ENCODE measurements around the gene FAM111A.
A peak's percentile ranks its signal among the peaks of the same experiment; 100 is the strongest.

FAM111A gene

DNA sequence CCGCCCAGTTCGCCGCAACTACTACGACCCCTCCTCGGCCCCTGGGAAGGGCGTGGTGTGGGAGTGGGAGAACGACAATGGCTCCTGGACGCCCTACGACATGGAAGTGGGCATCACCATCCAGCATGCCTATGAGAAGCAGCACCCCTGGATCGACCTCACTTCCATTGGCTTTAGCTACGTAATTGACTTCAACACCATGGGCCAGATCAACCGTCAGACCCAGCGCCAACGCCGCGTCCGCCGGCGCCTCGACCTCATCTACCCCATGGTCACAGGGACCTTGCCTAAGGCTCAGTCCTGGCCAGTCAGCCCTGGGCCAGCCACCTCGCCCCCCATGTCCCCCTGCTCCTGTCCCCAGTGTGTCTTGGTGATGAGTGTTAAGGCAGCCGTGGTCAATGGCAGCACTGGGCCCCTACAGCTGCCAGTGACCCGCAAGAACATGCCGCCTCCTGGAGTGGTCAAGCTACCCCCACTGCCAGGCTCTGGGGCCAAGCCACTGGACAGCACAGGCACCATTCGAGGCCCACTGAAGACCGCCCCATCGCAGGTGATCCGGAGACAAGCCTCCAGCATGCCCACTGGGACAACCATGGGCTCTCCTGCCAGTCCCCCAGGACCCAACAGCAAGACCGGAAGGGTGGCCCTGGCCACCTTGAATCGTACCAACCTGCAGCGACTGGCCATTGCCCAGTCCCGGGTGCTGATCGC is 39.2 kb downstream of the FAM111A start:
- no peak for DNase-seq

DNA sequence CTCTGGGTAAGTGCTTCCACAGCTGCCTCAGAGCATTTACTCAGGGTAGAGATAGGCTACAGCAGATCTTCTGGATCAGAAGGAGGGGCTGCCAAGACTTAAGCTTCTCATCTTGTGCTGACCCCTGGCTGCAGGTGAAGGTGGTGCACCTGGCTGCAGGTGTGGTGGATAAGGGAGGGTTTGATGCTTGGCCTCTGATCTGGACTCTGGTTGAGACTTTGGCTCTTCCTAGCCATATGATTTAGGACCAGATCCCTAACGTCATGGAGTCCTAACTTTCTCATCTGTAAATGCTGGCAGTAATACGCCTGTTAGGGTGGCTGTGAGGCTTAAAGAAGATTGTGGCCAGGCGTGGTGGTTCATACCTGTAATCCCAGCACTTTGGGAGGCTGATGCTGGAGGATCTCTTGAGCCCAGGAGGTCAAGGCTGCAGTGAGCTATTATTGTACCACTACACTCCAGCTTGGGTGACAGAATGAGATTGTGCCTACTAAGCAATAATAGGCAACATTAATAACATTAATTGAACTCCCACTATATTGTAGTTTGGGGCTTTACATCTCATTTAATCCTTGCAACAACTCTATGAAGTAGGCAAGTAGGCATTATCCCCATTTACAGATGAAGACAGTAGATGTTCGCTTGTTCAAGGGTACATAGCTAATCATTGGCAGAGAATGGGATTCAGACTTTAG is 39.9 kb downstream of the FAM111A start:
- DNase-seq, result no peak

- no peak for DNase-seq
These were observed 41.1 kb downstream of the FAM111A start for GRCh38 chr11:59183771-59184170.

DNA sequence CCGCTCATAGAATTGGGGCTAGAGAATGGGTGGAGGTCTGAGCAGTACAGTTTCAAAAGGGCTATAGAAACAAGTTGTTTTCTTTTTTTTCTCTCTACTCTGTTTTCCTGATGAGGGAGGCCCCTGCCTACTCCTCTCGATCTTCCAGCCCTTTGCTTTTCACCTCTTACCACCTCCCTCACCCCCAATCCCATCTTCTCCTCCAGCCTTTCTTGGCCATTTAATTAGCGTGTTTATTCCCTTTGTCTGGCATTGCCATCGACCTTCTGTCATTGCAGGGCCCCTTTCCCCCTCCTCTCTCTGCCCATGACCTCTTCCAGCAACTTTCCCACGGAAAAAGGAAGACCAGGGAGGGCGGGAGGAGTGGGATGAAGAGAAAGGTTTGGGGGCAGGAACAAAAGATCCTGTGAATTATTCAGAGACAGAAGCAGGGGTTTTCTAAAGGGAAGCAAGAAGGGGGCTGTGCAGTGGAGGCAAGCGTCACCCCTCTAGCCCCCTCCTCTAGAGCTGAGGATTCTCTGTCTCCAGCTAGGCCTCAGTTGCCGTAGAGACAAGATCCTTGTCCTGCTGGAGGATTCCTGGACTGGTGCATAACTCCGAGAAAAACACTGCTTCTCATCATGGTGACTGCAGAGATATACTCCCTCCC is 42.2 kb downstream of the FAM111A start:
- no peak for DNase-seq

DNA sequence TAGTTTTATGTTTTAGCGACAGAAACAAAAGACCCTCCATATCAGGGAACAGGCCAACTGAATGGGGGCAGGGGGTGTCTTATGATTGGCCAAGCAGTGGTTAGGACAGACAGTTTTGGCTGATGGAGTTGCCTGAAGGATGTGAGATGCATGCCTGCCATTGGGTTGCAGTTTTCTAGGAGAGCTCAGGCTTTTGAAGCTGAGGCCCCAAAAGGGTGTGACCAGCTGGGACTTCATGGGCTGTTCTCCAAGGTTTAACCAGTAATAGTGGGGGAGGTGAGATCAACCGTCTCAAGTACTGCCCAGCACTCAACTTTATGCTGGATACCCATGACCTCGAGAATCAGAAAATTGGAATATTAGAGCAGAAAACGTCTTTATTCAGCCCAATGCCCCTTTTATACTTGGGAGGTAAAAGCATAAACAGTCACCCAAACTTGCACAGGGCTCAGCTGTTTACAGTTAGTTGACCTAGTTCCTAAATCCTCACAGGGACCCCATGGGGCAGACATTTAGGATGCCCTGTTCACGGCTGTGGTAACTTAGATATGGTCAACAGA is 42.8 kb downstream of the FAM111A start:
- no peak for DNase-seq

DNA sequence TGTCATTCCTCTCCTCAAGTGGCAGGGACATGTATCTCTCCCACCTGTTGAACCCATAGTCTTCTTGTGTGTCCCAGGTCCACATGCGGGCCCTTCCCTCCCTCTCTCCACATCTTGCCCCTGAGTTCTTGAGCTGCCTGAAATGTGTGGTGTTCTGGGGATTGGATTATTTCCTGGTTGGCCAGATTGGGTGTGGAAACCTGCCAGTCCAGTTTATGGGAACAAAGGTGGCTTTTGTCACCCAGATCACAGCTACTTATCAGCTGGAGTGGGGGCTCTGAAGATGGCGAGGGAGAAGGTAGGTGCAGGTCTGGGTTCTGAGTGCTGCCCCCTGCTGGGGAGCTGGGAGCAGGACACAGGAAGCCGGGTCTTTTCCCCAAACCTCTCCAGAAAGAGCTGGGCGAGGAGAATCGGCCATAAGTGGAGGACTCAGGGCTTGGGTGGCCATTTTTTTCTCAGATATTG is 43.5 kb downstream of the FAM111A start:
- peak; percentile 60 for DNase-seq

DNA sequence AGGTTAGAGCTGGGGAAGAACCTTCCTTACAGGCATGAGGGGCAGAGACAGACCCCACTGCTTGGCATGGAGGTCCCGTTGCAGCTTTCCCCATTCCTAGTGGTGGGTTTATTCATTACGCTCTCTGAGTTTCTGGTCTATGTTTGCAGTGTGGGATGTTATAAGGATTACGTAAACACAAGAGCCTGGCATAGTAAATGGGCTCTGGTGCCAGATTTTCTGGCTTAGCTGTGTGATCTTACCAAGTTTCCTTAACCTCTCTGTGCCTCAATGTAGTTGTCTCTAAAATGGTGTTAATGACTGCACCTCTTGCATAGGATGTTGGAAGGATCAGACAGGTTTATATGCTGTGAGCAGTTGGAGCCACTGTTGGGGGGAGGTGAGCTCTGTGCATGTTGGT is 44.4 kb downstream of the FAM111A start:
- DNase-seq, result no peak

DNA sequence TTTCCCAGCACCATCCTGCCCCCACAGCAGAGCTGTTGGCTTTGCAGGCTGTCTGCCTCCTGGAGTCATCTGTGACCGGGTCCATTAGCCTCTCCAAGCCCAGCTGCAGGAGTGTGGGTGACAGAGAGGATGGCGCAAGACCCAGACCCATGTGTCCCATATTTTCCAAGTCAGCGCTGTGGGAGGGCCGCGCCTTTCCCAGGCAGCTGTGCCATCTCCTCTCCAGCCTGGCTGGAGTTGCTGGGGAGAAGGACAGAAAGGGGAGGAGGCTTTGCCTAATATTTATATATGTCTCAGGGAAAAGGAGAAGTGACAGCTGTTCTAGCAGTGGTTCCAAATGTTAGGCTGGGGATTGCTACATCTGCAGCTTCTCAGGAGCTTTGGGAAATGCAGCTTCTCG is 44.9 kb downstream of the FAM111A start:
- DNase-seq, result no peak

DNA sequence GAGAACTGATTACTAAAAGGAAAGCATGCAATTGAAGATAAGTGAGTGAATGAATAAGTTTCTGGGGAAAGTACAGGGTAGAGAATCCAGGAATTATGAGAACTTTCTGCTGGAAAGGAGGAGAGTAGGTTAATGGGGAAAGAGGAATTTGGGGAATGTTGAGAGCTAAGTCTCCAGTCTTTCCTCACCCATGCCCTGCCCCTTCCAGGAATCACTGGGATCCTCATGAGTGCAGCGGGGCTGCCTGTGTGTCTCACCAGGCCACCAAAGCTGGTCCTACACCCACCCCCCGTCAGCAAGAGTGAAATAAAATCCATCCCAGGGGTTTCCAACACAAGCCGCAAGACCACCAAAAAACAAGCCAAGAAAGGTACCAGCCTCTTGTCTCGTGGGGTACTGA is 46.3 kb downstream of the FAM111A start:
- no peak for DNase-seq

DNA sequence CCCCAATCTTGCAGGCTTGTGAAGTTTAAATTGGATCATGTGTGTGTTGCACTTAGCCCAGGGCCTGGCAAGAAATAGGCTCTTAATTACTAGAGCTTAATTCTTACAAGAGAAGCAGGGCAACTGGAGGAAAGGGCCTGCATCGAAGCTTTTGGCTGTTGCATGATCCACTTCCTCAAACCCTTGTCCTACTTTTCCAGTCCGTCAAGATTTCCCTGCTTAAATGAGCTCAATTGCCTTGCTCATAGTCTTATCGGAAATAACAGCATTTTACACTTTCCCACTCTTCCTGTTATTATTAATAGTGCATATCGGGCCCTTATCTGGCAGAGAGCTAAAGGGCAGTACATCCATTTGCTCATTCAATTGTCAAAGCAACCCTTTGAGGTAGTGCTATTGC is 47.3 kb downstream of the FAM111A start:
- DNase-seq, result no peak

DNA sequence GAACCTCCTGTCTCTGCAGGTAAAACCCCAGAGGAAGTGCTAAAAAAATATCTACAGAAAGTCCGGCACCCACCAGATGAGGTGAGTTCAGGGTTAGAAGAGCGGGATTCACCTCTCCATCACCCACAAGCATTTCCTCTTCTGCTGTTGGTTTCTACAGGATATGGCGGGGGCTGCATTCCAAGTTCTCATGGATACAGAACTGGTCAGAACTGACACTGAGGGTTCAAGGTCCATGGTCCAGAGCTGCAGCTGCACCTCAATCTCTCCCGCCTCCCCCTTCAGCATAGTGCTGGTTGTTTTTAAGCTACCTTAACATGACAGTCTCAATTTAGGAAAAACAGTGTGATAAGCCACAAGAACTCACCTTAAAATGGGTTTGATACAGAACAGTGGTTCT is 48.4 kb downstream of the FAM111A start:
- no peak for DNase-seq

DNA sequence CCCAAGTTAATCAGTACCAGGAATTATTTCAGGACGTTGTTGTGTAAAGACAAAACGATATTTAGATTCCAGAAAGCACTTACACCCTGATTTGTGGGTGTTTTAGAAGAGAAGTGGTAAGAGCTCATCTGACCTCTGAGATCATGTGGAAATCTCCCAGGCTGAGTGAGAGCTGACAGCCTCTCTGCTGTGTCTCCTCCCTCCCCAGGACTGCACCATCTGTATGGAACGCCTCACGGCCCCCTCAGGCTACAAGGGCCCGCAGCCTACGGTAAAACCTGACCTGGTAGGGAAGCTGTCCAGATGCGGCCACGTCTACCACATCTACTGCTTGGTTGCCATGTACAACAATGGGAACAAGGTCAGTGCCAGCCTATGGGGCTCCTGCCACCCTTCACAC is 49.2 kb downstream of the FAM111A start:
- DNase-seq, result no peak

DNA sequence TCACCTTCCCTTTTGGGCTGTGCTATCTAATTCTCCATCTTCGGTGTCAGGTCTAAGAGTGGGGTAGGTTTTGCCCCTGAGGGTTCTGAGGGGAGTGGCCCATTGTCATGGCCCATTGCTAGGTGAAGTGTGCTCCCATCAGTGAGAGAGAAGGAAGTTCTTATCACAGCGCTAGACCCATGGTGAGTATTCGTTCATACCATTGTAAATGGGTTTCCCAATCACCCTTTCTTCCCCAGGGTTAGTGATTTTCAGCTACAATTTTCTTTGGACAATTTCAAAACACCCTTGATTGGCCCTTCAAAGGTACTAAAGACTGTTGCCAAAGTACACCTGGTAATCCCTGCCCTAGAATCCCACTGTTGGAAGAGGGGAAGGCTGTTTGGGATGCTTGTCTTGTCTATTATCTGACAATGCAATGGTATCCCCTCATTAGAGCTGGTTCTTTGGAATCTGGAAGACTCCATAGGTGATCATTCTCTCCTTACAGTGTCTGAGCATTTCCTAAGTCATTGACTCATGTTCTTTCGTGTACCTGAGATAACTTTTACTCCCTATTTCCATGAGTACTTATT is 49.9 kb downstream of the FAM111A start:
- no peak for DNase-seq

DNA sequence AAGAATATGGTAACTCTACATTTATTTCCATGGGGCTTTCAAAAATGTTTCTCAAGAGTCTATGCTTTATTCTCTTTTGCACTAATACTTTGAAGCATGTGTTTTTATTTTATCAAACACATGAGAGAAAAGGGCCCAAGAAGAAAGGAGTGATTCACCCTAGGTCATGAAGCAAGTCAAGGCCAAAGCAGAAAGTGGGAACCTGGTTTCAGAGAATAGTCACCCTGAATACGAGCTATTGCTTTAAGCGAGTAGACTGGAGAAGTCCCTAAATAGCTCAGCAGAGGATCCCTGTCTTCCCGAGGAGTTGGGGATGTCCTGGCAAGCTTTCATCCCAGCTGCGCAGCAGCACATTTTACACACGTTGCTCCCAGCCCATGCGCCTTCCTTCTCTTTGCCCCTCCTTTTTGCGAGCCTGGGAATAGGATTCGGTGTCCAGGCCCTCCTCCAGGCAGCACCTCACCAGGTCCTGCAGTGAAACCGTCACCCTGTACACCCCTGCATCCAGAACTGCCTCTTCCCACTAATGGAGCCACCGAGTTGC is 51.0 kb downstream of the FAM111A start:
- DNase-seq, result no peak

- no peak for DNase-seq
These were observed 52.9 kb downstream of the FAM111A start for GRCh38 chr11:59195586-59195985.

DNA sequence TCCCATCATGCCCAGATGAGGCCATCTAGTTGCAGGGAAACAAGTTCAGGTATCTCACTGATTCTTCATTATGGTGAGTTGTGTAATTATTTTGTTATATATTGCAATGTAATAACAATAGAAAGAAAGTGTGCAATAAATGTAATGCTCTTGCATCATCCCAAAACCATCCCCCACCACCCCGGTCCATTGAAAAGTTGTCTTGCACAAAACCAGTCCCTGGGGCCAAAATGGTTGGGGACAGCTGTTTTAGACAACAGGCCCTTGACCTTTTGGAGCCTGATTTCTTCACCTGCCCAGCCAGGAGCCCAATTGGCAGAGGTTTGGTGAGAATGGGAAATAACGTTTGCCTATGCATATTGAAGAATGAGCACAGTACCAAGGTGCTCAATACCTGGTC is 54.1 kb downstream of the FAM111A start:
- DNase-seq, result no peak

GRCh38 chr11:59197991-59198390 is 55.3 kb downstream of the FAM111A start:
- no peak for DNase-seq

DNA sequence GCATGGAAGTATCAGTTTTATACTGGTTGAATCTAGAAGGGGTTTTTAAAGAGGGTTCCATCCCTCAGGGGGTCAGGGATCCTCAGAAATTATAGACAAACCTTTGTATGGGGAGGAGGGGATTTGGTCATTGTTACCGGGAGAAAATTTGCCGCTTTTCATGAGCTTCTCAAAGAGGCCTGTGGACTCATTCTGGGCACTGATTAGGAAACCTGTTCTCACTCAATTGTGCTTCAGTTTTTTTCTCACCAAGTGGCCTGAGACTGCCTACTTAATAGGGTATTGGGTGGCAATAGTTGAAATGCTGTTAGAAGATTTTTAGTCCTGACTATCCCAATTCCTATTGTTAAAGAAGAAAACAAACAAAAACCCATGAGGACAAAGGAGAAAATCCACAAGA is 56.1 kb downstream of the FAM111A start:
- DNase-seq, result no peak

GRCh38 chr11:59199546-59200422 is 57.1 kb downstream of the FAM111A start:
- DNase-seq, result no peak

DNA sequence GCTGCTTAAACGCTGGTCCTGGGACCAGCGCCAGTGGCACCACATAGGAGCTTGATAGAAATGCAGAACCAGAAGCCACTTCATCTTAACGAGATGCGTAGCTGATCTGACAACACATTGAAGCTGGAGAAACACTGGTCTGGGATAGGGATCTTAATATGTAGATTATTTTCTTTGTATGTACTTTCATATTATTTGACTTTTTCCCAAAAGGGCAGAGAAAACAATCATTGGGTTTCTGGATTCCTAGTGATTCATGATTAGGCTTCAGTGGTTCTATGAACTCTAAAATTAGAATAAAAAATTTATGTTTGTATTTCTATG is 57.7 kb downstream of the FAM111A start:
- no peak for DNase-seq

DNA sequence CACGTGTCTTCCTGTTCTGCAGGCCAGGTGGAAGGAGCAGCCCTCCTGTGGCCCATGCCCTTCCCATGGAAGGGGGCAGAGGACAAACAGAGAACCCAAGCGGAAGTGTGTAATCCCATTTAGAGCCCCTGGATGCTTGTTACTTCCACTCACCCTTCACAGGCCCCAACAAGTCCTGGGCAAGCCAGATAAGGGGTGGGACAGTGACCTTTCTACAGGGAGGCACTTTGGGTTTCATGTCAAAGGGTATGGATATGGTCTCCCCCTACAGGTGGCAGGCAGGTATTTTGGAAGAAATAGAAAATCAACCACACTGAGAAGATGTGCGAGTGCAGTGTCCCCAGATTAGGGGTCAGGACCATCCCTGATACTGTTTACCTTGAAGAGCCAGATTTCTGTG is 58.7 kb downstream of the FAM111A start:
- no peak for DNase-seq

Measured in NCI-H526 treated with DMSO at 0.1 percent for 48 hours (cell line).